ENCODE data around the gene C12orf57.

C12orf57 gene

DNA sequence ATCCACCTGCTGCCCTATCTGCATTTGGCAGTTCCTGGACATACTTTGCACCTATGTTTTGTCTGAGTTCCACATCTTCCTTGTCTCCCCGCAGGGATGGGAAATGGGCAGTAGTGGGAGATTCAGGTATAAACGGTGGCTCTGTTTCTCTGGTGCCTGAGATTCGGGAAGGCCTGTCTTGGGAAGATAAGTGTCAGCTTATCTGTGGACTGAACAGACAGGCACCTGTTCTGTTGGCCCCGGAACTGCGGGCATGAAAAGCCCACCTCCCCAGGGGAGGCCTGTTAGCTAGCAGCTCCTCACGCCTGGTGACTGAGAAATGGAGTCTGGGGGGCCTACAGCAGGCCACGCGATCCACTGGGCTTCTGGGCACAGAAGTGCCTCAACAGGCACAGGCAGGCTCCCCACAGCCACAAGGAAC, 20.8 kb downstream of the C12orf57 start:
- peaks cover 29% of the 10 kb centered on the region for H3K4me1 ChIP-seq (ENCODE audit: insufficient read depth, poor library complexity, severe bottlenecking)
- H3K36me3 ChIP-seq (ENCODE audit: low read depth): peaks cover 59% of the 10 kb centered on the region
- peak overlapping the region; percentile 87 for H3K27ac ChIP-seq (ENCODE audit: poor library complexity, severe bottlenecking)
- TF ChIP-seq, protein P1, sequence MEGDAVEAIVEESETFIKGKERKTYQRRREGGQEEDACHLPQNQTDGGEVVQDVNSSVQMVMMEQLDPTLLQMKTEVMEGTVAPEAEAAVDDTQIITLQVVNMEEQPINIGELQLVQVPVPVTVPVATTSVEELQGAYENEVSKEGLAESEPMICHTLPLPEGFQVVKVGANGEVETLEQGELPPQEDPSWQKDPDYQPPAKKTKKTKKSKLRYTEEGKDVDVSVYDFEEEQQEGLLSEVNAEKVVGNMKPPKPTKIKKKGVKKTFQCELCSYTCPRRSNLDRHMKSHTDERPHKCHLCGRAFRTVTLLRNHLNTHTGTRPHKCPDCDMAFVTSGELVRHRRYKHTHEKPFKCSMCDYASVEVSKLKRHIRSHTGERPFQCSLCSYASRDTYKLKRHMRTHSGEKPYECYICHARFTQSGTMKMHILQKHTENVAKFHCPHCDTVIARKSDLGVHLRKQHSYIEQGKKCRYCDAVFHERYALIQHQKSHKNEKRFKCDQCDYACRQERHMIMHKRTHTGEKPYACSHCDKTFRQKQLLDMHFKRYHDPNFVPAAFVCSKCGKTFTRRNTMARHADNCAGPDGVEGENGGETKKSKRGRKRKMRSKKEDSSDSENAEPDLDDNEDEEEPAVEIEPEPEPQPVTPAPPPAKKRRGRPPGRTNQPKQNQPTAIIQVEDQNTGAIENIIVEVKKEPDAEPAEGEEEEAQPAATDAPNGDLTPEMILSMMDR (IDR thresholded peaks at IDR 0.05; ENCODE audit: poor library complexity, severe bottlenecking): no peak
- peak overlapping the region; percentile 95 for H3K4me3 ChIP-seq (ENCODE audit: severe bottlenecking)
- no peaks in the 10 kb centered on the region for H3K27me3 ChIP-seq (ENCODE audit: insufficient read depth, poor library complexity, severe bottlenecking)
- ATAC-seq (ENCODE audit: low read depth): no peak; the same call in 2 of the 3 replicates
- no peak for DNase-seq (ENCODE audit: low spot score)
- no peaks in the 10 kb centered on the region for H3K9me3 ChIP-seq (ENCODE audit: severe bottlenecking)

DNA sequence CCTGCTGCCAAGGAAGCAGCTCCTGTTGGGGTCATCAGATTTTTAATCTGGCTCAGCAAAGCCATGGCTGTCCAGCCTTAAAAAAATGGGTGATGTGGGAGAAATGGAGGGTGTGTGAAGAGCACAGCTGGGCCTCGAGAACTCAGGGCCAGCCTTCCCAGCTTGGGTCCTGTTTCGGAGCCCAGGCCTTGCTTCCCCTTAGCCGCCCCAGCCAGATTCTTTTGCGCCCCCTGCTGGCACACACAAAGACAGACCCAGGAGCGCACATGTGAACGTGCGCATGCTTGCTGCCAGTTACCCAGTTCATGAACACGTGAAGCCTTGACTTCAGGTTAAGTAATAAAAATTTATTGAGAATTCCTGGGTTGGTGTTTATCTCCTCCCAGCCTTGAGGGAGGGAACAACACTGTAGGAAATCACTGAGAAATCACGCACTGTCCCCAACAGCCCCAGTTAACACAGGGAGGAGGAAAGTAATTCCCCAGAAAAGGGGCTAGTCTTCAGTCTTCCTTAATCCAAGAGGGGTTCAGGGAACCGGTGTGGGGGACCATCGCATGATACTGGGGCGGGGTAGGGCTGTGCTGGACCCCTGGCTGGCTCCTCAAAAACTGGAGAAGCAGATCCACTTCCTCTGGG, 21.3 kb downstream of the C12orf57 start:
- H3K27ac ChIP-seq (ENCODE audit: poor library complexity, severe bottlenecking): peak overlapping the region; percentile 87
- peaks cover 29% of the 10 kb centered on the region for H3K4me1 ChIP-seq (ENCODE audit: insufficient read depth, poor library complexity, severe bottlenecking)
- H3K27me3 ChIP-seq (ENCODE audit: insufficient read depth, poor library complexity, severe bottlenecking): no peaks in the 10 kb centered on the region
- peak overlapping the region; percentile 95 for H3K4me3 ChIP-seq (ENCODE audit: severe bottlenecking)
- H3K9me3 ChIP-seq (ENCODE audit: severe bottlenecking): no peaks in the 10 kb centered on the region
- peak; percentile 54 for ATAC-seq (ENCODE audit: low read depth)
- H3K36me3 ChIP-seq (ENCODE audit: low read depth): peaks cover 59% of the 10 kb centered on the region
- TF ChIP-seq, protein P1 (IDR thresholded peaks at IDR 0.05; ENCODE audit: poor library complexity, severe bottlenecking): peak; percentile 90
- DNase-seq (ENCODE audit: low spot score): peak; percentile 85

DNA sequence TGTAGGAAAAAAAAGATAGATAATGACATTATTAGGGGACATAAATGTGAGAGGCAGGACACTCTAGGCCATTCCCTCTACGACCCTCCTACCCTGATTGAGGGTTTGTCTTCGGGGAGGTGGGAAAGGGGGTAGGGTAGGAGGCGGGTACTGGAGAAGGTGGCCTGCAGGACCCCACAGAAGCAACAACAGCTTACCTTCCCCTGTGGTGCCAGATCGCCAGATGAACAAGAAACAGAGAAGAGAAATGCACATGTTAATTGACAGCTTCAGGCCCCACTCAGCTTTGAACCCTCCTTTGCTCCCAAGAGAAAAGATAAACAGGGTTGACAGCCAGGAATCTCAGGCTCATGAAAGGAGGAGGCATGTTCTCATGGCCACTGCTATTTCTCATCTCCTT, 21.9 kb downstream of the C12orf57 start:
- TF ChIP-seq, protein P1 (IDR thresholded peaks at IDR 0.05; ENCODE audit: poor library complexity, severe bottlenecking): no peak
- Histone ChIP-seq H3K4me1 (ENCODE audit: insufficient read depth, poor library complexity, severe bottlenecking) (peaks cover 29% of the 10 kb centered on the region), H3K27me3 (ENCODE audit: insufficient read depth, poor library complexity, severe bottlenecking) (no peaks in the 10 kb centered on the region), H3K36me3 (ENCODE audit: low read depth) (peaks cover 59% of the 10 kb centered on the region), H3K4me3 (ENCODE audit: severe bottlenecking) (no peak overlapping the region), H3K9me3 (ENCODE audit: severe bottlenecking) (no peaks in the 10 kb centered on the region), H3K27ac (ENCODE audit: poor library complexity, severe bottlenecking) (peak overlapping the region; percentile 87)
- ATAC-seq (ENCODE audit: low read depth): no peak
- DNase-seq (ENCODE audit: low spot score): no peak

DNA sequence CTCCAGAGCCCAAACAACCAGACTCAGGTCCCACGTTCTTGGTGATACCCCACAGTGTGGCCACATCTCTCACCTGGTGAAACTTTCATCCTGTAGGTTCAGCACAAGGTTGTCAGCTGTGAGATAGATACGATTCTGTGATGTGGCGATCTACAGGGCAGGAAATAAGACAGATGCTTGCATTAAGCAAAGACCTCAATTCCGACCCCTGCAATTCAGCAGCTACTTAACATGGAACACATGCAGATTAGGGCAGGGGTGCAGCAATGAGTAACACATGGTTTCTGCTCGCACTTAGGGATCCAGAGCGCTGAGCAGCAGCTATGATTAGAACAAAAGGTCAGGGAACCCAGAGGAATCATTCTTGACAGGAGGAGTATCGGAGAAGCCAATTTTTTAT, 22.5 kb downstream of the C12orf57 start:
- TF ChIP-seq, protein P1 (IDR thresholded peaks at IDR 0.05; ENCODE audit: poor library complexity, severe bottlenecking): no peak
- Histone ChIP-seq H3K4me3 (ENCODE audit: severe bottlenecking) (no peak overlapping the region), H3K36me3 (ENCODE audit: low read depth) (peaks cover 59% of the 10 kb centered on the region), H3K9me3 (ENCODE audit: severe bottlenecking) (no peaks in the 10 kb centered on the region), H3K27me3 (ENCODE audit: insufficient read depth, poor library complexity, severe bottlenecking) (no peaks in the 10 kb centered on the region), H3K4me1 (ENCODE audit: insufficient read depth, poor library complexity, severe bottlenecking) (peaks cover 25% of the 10 kb centered on the region), H3K27ac (ENCODE audit: poor library complexity, severe bottlenecking) (peak overlapping the region; percentile 87)
- ATAC-seq (ENCODE audit: low read depth) (no peak), DNase-seq (ENCODE audit: low spot score) (no peak)

DNA sequence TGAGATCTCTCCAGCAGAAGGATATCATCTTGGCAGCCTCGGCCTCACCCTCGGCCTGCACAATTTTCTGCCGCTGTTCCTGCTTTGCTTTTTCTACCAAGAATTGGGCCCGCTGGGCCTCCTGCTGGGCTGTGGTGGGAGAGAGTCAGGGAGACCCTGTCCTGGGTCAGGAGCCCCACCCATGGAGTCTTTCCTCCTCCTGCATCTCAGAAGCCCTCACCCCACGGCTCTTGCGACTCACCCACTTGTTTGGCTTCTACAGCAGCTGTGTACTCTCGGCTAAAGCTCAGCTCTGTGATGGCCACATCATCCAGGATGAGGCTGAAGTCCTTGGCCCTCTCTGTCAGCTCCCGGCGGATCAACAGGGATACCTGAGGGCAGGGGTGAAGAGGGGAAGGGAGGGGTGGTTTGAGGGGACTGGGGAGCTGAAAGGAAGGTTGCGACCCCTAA, 23.9 kb downstream of the C12orf57 start:
- H3K9me3 ChIP-seq (ENCODE audit: severe bottlenecking): no peaks in the 10 kb centered on the region
- peaks cover 67% of the 10 kb centered on the region for H3K36me3 ChIP-seq (ENCODE audit: low read depth)
- TF ChIP-seq, protein P1 (IDR thresholded peaks at IDR 0.05; ENCODE audit: poor library complexity, severe bottlenecking): no peak
- H3K27me3 ChIP-seq (ENCODE audit: insufficient read depth, poor library complexity, severe bottlenecking): no peaks in the 10 kb centered on the region
- peaks cover 12% of the 10 kb centered on the region for H3K4me1 ChIP-seq (ENCODE audit: insufficient read depth, poor library complexity, severe bottlenecking)
- ATAC-seq (ENCODE audit: low read depth) (no peak), DNase-seq (ENCODE audit: low spot score) (no peak)
- H3K27ac ChIP-seq (ENCODE audit: poor library complexity, severe bottlenecking): peak overlapping the region; percentile 71
- no peak overlapping the region for H3K4me3 ChIP-seq (ENCODE audit: severe bottlenecking)

All from RWPE2 (cell line).